Activated CD4-positive, alpha-beta T cell treated with anti-CD3 and anti-CD28 coated beads, Interleukin-2, amount 10 ng/mL, durations not matched to agents 24 days and 14 days (primary cell): ENCODE results near the gene PEMT. TPM values are rescaled to one million over a fixed set of nuclear protein-coding genes. Genes with fewer than 3 reads are reported as not detected.

ENCODE experiments used
- DNase-seq: peaks from one replicate; pipeline ENCODE4 v3.0.0; 2022
- H3K27ac Mint-ChIP-seq: one replicate; pipeline ENCODE4 v1.8.0; 2022; ENCODE audit warnings: mild to moderate bottlenecking, mixed read lengths
- H3K27me3 Mint-ChIP-seq: one replicate; pipeline ENCODE4 v1.8.0; 2022; ENCODE audit warnings: mixed read lengths
- H3K36me3 Mint-ChIP-seq: one replicate; pipeline ENCODE4 v1.8.0; 2022; ENCODE audit warnings: low read depth, mild to moderate bottlenecking, mixed read lengths
- H3K4me1 Mint-ChIP-seq: one replicate; pipeline ENCODE4 v1.8.0; 2021; ENCODE audit warnings: mixed read lengths
- H3K4me3 Mint-ChIP-seq: one replicate; pipeline ENCODE4 v1.8.0; 2022; ENCODE audit warnings: mild to moderate bottlenecking, moderate library complexity, mixed read lengths
- H3K9me3 Mint-ChIP-seq: one replicate; pipeline ENCODE4 v1.8.0; 2021; ENCODE audit warnings: mixed read lengths
- intact Hi-C: fragments of 100-400 bp; cut with micrococcal nuclease; formaldehyde crosslinking; loops from one replicate; pipeline ENCODE4 v1.15.1; 2023
- total RNA-seq: library from RNA; stranded (reverse); gene quantifications from 2 replicates; pipeline ENCODE4 v1.2.3, GENCODE V29; 2022

PEMT gene
- total RNA-seq, 1 donor from 2014 or later: 45.5 TPM

GRCh38 chr17:17509601-17510425 is 81.7 kb downstream of the PEMT start:
- Mint-ChIP-seq H3K27ac (no peak overlapping the region), H3K27me3 (no peaks in the 10 kb centered on the region)

GRCh38 chr17:17508646-17509591 is 82.6 kb downstream of the PEMT start:
- H3K4me3 Mint-ChIP-seq: no peak overlapping the region
- no peaks in the 10 kb centered on the region for H3K9me3 Mint-ChIP-seq
- intact Hi-C loops: no loop called here

More at GRCh38 chr17:17509601-17510425, 81.7 kb downstream of the PEMT start:
- Mint-ChIP-seq H3K9me3 (no peaks in the 10 kb centered on the region), H3K4me1 (no peaks in the 10 kb centered on the region), H3K36me3 (no peaks in the 10 kb centered on the region), H3K4me3 (no peak overlapping the region)
- intact Hi-C loops: no loop called here
- DNase-seq: no peak

GRCh38 chr17:17508019-17508535 is 83.4 kb downstream of the PEMT start:
- Mint-ChIP-seq H3K27me3 (no peaks in the 10 kb centered on the region), H3K36me3 (no peaks in the 10 kb centered on the region), H3K27ac (no peak overlapping the region), H3K4me1 (no peaks in the 10 kb centered on the region), H3K4me3 (no peak overlapping the region), H3K9me3 (no peaks in the 10 kb centered on the region)
- intact Hi-C loops: no loop called here
- no peak for DNase-seq

More at GRCh38 chr17:17508646-17509591, 82.6 kb downstream of the PEMT start:
- Mint-ChIP-seq H3K27ac (no peak overlapping the region), H3K4me1 (no peaks in the 10 kb centered on the region), H3K36me3 (no peaks in the 10 kb centered on the region), H3K27me3 (no peaks in the 10 kb centered on the region)
- DNase-seq: no peak

- Mint-ChIP-seq H3K4me1 (no peaks in the 10 kb centered on the region), H3K27me3 (no peaks in the 10 kb centered on the region), H3K27ac (no peak overlapping the region), H3K9me3 (no peaks in the 10 kb centered on the region), H3K36me3 (no peaks in the 10 kb centered on the region), H3K4me3 (no peak overlapping the region)
- intact Hi-C loops: no loop called here
- no peak for DNase-seq
Observed at GRCh38 chr17:17507465-17508011, 84.0 kb downstream of the PEMT start.

DNA sequence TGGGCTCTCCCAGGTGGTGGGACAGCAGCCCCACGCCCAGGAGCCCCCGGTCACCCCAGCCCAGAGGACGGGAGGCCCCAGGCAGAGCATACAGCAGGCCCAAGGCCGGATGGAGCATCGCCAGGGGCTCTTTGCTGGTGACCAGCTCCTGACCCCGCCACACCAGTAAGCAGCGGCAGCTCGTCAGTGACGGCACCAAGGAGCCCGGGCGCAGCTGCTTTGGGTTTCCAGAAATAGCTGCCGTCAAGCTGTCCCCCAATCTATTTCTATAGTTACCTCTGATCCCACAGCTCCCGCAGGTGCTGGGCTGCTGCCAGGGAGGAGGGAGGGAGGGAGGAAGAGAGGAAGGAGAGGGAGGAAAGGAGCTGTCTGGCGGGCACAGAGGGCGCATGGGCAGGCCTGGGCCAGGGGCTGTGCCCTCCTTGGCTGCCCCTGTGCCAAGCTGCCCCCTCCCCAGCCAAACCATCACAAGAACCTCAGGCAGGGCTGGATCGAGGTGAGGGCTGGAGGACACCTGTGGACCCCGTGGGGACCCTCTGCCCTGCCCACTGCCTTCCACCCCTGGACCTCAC is 84.5 kb downstream of the PEMT start:
- Mint-ChIP-seq H3K9me3 (no peaks in the 10 kb centered on the region), H3K4me3 (no peak overlapping the region), H3K4me1 (no peaks in the 10 kb centered on the region), H3K36me3 (no peaks in the 10 kb centered on the region), H3K27me3 (no peaks in the 10 kb centered on the region), H3K27ac (no peak overlapping the region)
- intact Hi-C loops: no loop called here
- no peak for DNase-seq

DNA sequence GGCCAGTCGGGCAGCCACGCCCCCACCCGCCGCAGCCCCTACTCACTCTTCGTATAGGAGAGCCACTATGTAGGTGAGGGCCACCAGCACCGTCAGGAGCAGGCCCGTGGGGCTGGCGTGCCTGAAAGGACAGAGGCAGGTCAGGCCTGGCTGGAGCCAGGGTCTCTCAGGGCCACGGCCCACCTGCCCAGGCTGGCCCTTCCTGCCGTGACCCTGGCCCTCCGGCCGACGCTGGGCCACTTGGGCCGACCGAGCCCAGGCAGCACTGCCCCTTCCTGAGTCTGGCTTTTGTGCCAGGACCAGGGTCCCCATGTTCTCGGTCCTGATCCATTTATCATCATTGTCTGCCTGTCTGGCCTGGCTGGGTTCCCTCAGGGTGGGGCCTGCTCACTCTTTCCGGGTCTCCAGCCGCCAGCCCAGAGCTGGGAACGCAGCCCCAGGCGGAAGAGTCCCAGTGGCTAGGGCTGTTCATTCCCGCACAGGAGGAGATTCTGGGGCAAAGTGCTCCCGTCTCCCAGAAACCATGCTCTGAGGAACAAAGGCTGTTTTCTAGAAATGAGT is 85.2 kb downstream of the PEMT start:
- DNase-seq: no peak
- no peak overlapping the region for H3K27ac Mint-ChIP-seq
- intact Hi-C loops: no loop called here

GRCh38 chr17:17505610-17506171 is 85.8 kb downstream of the PEMT start:
- H3K36me3 Mint-ChIP-seq: no peaks in the 10 kb centered on the region
- H3K4me3 Mint-ChIP-seq: no peak overlapping the region
- intact Hi-C loops: no loop called here
- no peak overlapping the region for H3K27ac Mint-ChIP-seq
- no peak for DNase-seq
- H3K9me3 Mint-ChIP-seq: no peaks in the 10 kb centered on the region
- no peaks in the 10 kb centered on the region for H3K27me3 Mint-ChIP-seq
- H3K4me1 Mint-ChIP-seq: no peaks in the 10 kb centered on the region

More for the DNA sequence above, 85.2 kb downstream of the PEMT start:
- no peaks in the 10 kb centered on the region for H3K9me3 Mint-ChIP-seq
- H3K27me3 Mint-ChIP-seq: no peaks in the 10 kb centered on the region
- H3K4me3 Mint-ChIP-seq: no peak overlapping the region
- no peaks in the 10 kb centered on the region for H3K36me3 Mint-ChIP-seq
- H3K4me1 Mint-ChIP-seq: no peaks in the 10 kb centered on the region

GRCh38 chr17:17505151-17505550 is 86.4 kb downstream of the PEMT start:
- DNase-seq: no peak
- Mint-ChIP-seq H3K9me3 (no peaks in the 10 kb centered on the region), H3K27me3 (peaks cover 1% of the 10 kb centered on the region), H3K4me1 (no peaks in the 10 kb centered on the region), H3K27ac (no peak overlapping the region), H3K4me3 (no peak overlapping the region), H3K36me3 (no peaks in the 10 kb centered on the region)
- intact Hi-C loops: no loop called here

- Mint-ChIP-seq H3K9me3 (no peaks in the 10 kb centered on the region), H3K4me1 (no peaks in the 10 kb centered on the region), H3K36me3 (no peaks in the 10 kb centered on the region), H3K27me3 (peaks cover 1% of the 10 kb centered on the region), H3K27ac (no peak overlapping the region), H3K4me3 (no peak overlapping the region)
- intact Hi-C loops: no loop called here
- no peak for DNase-seq
Observed at GRCh38 chr17:17504341-17505140, 87.0 kb downstream of the PEMT start.

DNA sequence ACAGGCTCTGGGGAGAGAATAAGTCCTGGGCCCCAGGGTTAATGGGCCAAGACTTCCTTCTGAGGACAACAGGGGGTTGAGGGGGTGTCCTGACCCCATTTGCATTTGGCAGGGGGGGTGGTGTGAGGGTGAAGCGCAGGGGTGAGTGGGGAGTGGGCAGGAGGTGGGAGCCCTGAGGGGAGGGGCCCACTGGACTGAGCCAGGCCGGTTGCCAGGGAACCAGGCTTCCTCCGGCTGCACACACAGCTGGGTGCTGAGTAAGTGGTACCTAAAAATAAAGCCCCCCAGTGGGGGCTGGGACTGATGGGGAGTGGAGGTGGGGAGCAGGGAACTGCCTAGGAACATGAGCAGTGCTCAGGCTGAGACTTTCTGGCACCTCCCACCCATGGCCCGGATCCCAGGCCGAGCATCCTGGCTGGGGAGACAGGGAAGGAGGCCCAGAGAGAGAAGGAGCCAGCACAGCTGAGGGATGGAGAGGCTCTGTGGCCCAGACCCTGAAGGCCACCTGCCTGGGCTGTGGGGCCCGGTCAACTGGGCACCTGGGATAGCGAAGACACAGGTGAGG is 87.9 kb downstream of the PEMT start:
- DNase-seq: no peak
- no peak overlapping the region for H3K27ac Mint-ChIP-seq
- H3K36me3 Mint-ChIP-seq: no peaks in the 10 kb centered on the region
- intact Hi-C loops: no loop called here
- H3K4me3 Mint-ChIP-seq: no peak overlapping the region
- H3K4me1 Mint-ChIP-seq: no peaks in the 10 kb centered on the region
- H3K27me3 Mint-ChIP-seq: peaks cover 1% of the 10 kb centered on the region
- H3K9me3 Mint-ChIP-seq: no peaks in the 10 kb centered on the region

- no peaks in the 10 kb centered on the region for H3K9me3 Mint-ChIP-seq
- no peaks in the 10 kb centered on the region for H3K4me1 Mint-ChIP-seq
- DNase-seq: no peak
- no peak overlapping the region for H3K27ac Mint-ChIP-seq
- intact Hi-C loops: no loop called here
- peaks cover 1% of the 10 kb centered on the region for H3K27me3 Mint-ChIP-seq
- no peaks in the 10 kb centered on the region for H3K36me3 Mint-ChIP-seq
- H3K4me3 Mint-ChIP-seq: no peak overlapping the region
Observed at GRCh38 chr17:17502741-17503565, 88.6 kb downstream of the PEMT start.
